Smooth muscle cell (in vitro differentiated cells): ENCODE results near the gene MYOC. TPM values are rescaled to one million over a fixed set of nuclear protein-coding genes. Genes with fewer than 3 reads are reported as not detected.
A peak's percentile ranks its signal among the peaks of the same experiment; 100 is the strongest.

ENCODE experiments used
- DNase-seq: peaks from one replicate; lab custom pipeline; 2025; ENCODE audit not compliant: unreplicated experiment; lab: John Stamatoyannopoulos, UW
- H2AFZ ChIP-seq: fragments of 200-600 bp; sonication (generic); 2 replicates; pipeline ENCODE4 v1.6.0; 2016; ENCODE audit warnings: antibody characterized with exemption, low read depth, mild to moderate bottlenecking
- H3F3A ChIP-seq: fragments of 200-600 bp; sonication (generic); 2 replicates; pipeline ENCODE4 v1.6.0; 2017; ENCODE audit warnings: antibody characterized with exemption, low read depth
- H3K27ac ChIP-seq: fragments of 200-600 bp; sonication (generic); 2 replicates; pipeline ENCODE4 v1.5.1; 2016; ENCODE audit warnings: low read depth, mild to moderate bottlenecking
- H3K27me3 ChIP-seq: fragments of 200-600 bp; sonication (generic); 2 replicates; pipeline ENCODE4 v1.6.1; 2016; ENCODE audit warnings: low read depth, mild to moderate bottlenecking
- H3K36me3 ChIP-seq: fragments of 200-600 bp; sonication (generic); 2 replicates; pipeline ENCODE4 v1.5.1; 2016; ENCODE audit warnings: low read depth
- H3K4me1 ChIP-seq: fragments of 200-600 bp; sonication (generic); 2 replicates; pipeline ENCODE4 v1.5.1; 2016; ENCODE audit warnings: low read depth
- H3K4me2 ChIP-seq: fragments of 200-600 bp; sonication (generic); 2 replicates; pipeline ENCODE4 v1.6.0; 2016; ENCODE audit warnings: mild to moderate bottlenecking
- H3K4me3 ChIP-seq: fragments of 200-600 bp; sonication (generic); 2 replicates; pipeline ENCODE4 v1.5.1; 2016; ENCODE audit warnings: mild to moderate bottlenecking
- H3K79me2 ChIP-seq: fragments of 200-600 bp; sonication (generic); 2 replicates; pipeline ENCODE4 v1.6.0; 2016; ENCODE audit warnings: low read depth, mild to moderate bottlenecking
- H3K9ac ChIP-seq: fragments of 200-600 bp; sonication (generic); 2 replicates; pipeline ENCODE4 v1.6.0; 2016; ENCODE audit warnings: low read depth
- H3K9me3 ChIP-seq: fragments of 200-600 bp; sonication (generic); replicated peaks from 2 replicates; pipeline ENCODE4 v1.5.1; 2016; ENCODE audit warnings: low read depth
- H4K20me1 ChIP-seq: fragments of 200-600 bp; sonication (generic); 2 replicates; pipeline ENCODE4 v1.6.0; 2016; ENCODE audit warnings: low read depth
- WGBS: methylation state at CpG from one replicate; pipeline ENCODE4 v1.1.7; 2016; ENCODE audit warnings: low lambda C conversion rate; 5-methylcytosine and 5-hydroxymethylcytosine counted together
- polyA plus RNA-seq: library from polyadenylated mRNA; unstranded; fragments of >200 nt; fragmentation: Nextera tagmentation; extraction: Ambion mirVana; gene quantifications from 2 replicates; pipeline ENCODE4 v1.2.1, GENCODE V29; 2016
- total RNA-seq: library from RNA; depleted of rRNA; stranded (reverse); fragments of >200 nt; gene quantifications from 2 replicates; pipeline ENCODE4 v1.2.3, GENCODE V29; 2014
- TF ChIP-seq, protein P1 (sequence below): fragments of 200-600 bp; sonication (generic); IDR thresholded peaks from 2 replicates; pipeline ENCODE4 v1.5.1; 2017; ENCODE audit warnings: borderline replicate concordance, mild to moderate bottlenecking, antibody characterized with exemption; ENCODE audit not compliant: insufficient read depth, poor library complexity, severe bottlenecking

The MYOC gene
- total and polyA plus RNA-seq, 2 experiments from 2014 or later: not detected

DNA sequence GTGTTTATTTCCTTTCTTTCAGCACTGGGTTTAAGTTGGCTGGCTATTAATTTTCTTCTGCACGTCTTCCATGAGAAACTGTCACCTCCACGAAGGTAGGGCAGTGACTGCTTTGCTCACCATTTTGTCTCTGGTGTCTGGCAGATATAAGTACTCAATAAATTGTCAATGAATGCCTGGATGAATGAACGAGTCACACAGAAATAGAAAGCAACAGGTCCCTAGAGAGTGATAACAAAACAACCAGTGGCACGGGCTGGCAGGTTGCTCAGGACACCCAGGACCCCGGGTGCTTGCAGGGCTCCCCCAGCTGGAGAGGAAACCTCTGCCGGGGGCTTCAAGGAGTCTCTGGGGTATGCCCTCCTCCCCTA lies 3.2 kb upstream of the MYOC start:
- no peak overlapping the region for H3K9ac ChIP-seq
- H3K9me3 ChIP-seq: no peaks in the 10 kb centered on the region
- no peak overlapping the region for H3K4me3 ChIP-seq
- H3K4me2 ChIP-seq: peak overlapping the region; percentile 27
- DNase-seq: no peak
- TF ChIP-seq, protein P1, sequence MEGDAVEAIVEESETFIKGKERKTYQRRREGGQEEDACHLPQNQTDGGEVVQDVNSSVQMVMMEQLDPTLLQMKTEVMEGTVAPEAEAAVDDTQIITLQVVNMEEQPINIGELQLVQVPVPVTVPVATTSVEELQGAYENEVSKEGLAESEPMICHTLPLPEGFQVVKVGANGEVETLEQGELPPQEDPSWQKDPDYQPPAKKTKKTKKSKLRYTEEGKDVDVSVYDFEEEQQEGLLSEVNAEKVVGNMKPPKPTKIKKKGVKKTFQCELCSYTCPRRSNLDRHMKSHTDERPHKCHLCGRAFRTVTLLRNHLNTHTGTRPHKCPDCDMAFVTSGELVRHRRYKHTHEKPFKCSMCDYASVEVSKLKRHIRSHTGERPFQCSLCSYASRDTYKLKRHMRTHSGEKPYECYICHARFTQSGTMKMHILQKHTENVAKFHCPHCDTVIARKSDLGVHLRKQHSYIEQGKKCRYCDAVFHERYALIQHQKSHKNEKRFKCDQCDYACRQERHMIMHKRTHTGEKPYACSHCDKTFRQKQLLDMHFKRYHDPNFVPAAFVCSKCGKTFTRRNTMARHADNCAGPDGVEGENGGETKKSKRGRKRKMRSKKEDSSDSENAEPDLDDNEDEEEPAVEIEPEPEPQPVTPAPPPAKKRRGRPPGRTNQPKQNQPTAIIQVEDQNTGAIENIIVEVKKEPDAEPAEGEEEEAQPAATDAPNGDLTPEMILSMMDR: no peak
- H3K4me1 ChIP-seq: peaks cover 6% of the 10 kb centered on the region
- no peaks in the 10 kb centered on the region for H4K20me1 ChIP-seq
- no peaks in the 10 kb centered on the region for H3K36me3 ChIP-seq
- no peaks in the 10 kb centered on the region for H3K79me2 ChIP-seq
- no peaks in the 10 kb centered on the region for H3K27me3 ChIP-seq
- H2AFZ ChIP-seq: peak overlapping the region; percentile 40
- 82% methylated on average over 6 of the region's 6 CpGs for WGBS
- H3F3A ChIP-seq: no peaks in the 10 kb centered on the region
- no peak overlapping the region for H3K27ac ChIP-seq

DNA sequence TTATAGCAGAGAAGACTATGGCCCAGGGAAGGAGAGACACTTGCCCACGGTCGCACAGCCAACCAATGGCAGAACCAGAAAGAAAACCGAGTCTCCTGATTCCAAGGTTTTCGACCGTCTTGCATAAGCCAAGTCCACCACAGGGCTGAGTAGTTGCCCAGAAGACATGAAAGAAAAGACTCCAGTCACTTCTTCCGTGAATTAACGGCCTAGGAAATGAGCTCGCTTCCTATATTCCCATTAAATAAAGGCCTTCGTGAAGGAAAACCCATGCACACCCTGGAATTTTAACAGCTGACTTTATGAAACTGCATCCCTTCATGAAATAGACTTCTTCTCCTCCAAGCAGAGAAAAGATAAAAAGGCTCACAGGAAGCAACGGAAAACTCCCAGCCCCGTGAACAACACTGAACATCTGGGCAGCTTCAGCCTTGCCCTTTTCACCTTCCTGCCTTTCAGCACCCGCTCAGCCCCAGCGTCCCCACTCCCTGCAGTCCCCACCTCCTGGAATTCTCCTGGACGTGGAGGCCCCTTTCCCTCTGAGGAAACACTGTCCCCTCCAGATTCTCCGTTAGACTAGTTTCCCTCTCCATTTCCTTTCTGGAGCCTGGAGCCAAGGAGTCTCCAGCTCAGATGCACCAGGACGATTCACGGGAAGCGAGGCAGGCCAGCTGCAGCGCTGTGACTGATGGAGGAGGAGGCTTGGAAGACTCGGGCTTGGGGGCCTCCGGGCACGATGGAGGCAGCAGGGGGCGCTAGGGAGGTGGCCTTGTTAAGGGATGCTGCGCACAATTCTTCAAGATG lies 2.7 kb upstream of the MYOC start:
- Histone ChIP-seq H3K9ac (no peak overlapping the region), H3K27ac (no peak overlapping the region), H2AFZ (peak overlapping the region; percentile 40), H3K9me3 (no peaks in the 10 kb centered on the region), H3K36me3 (no peaks in the 10 kb centered on the region), H3K4me3 (no peak overlapping the region), H3K4me1 (peaks cover 6% of the 10 kb centered on the region), H3K27me3 (no peaks in the 10 kb centered on the region), H3K79me2 (no peaks in the 10 kb centered on the region), H4K20me1 (no peaks in the 10 kb centered on the region), H3K4me2 (peak overlapping the region; percentile 27), H3F3A (no peaks in the 10 kb centered on the region)
- TF ChIP-seq, protein P1: peak; percentile 49
- DNase-seq: peak; percentile 10
- 40% methylated on average over 24 of the region's 24 CpGs for WGBS

DNA sequence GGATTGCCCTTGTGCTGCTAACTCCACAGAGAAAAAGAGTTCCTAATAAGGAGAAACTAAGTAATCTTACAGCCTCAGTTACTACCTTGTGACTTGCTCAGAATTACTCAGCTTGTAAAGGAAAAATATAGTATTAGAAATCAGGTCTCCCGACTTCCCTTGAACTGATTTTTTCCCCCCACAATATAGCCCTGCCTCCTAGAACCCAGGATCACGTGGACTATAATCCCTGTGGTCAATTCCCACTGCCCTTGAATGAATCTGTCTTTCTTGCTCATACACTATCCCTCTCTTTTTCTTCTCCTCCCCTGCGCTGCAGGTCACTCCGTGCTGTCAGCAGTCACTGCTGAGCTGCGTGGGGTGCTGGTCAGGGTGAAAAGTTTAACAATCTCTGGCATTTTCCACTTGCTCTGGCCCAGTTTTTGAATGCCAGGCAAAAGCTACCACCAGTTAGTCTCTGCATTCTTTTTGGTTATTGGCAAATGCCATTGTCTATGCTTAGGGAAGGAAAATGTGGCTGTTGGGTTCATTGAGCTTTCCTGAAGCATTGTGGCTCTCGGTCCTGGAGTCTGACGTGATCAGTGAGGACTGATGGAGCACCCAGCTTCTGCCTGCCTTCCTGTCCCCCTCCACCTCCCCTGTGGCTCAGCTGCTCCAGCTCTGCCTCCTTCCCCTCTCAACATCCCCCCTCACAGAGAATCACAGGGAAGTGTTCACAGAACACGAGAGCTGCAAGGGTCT lies 1.9 kb upstream of the MYOC start:
- H3K4me1 ChIP-seq: peaks cover 6% of the 10 kb centered on the region
- TF ChIP-seq, protein P1: no peak
- no peaks in the 10 kb centered on the region for H3K79me2 ChIP-seq
- no peaks in the 10 kb centered on the region for H3F3A ChIP-seq
- peak overlapping the region; percentile 66 for H3K4me2 ChIP-seq
- 65% methylated on average over 8 of the region's 8 CpGs for WGBS
- no peaks in the 10 kb centered on the region for H3K27me3 ChIP-seq
- no peak overlapping the region for H3K27ac ChIP-seq
- no peaks in the 10 kb centered on the region for H3K9me3 ChIP-seq
- no peak overlapping the region for H3K9ac ChIP-seq
- no peak for DNase-seq
- H3K4me3 ChIP-seq: no peak overlapping the region
- peak overlapping the region; percentile 75 for H2AFZ ChIP-seq
- no peaks in the 10 kb centered on the region for H4K20me1 ChIP-seq
- H3K36me3 ChIP-seq: no peaks in the 10 kb centered on the region
